ENCODE data around the gene EGFLAM.

- TF ChIP-seq IRF2 (CRISPR knock-in tag; IDR thresholded peaks at IDR 0.05): no peak
- no peak for TF ChIP-seq MAFK (IDR thresholded peaks at IDR 0.05; ENCODE audit: low read length)
- TF ChIP-seq CHAMP1 (IDR thresholded peaks at IDR 0.05): no peak
- TF ChIP-seq ZEB2 (IDR thresholded peaks at IDR 0.05): no peak
- no peak for TF ChIP-seq FOXP1 (CRISPR knock-in tag; IDR thresholded peaks at IDR 0.05)
- no peak for TF ChIP-seq GTF2F1 (IDR thresholded peaks at IDR 0.05; ENCODE audit: low read depth, low read length)
- TF ChIP-seq RFX5 (IDR thresholded peaks at IDR 0.05; ENCODE audit: low read depth, low read length): no peak
- no peak for TF ChIP-seq NBN (IDR thresholded peaks at IDR 0.05; ENCODE audit: low read depth)
- TF ChIP-seq TAF1 (IDR thresholded peaks at IDR 0.05; ENCODE audit: control insufficient read depth, extremely low read depth, insufficient read depth, low read length, severe bottlenecking): no peak
- no peak for TF ChIP-seq POLR2AphosphoS5 (IDR thresholded peaks at IDR 0.05; ENCODE audit: control insufficient read depth, insufficient read depth, low read depth, low read length)
- no peak for TF ChIP-seq NFIC (IDR thresholded peaks at IDR 0.05)
- TF ChIP-seq HDAC6 (IDR thresholded peaks at IDR 0.05; ENCODE audit: low read depth, low read length): no peak
Measured at GRCh38 chr5:38383701-38384100, 125.3 kb downstream of the EGFLAM start.

Measured in K562 (cell line).